KG1 (cell line): ENCODE measurements around the gene CIITA.
"Not testable (repeated sequence)": the region's sequence is repeated elsewhere in the genome, so short reads cannot be mapped to it uniquely, and the experiment has no call there.

Source experiments
- DNase-seq: peaks from one replicate; lab custom pipeline; 2025; lab: John Stamatoyannopoulos, UW

CIITA gene

GRCh38 chr16:10949424-10949970 is 72.5 kb downstream of the CIITA start:
- DNase-seq = peak; percentile 49

- no peak for DNase-seq
Observed at GRCh38 chr16:10950393-10950792, 73.4 kb downstream of the CIITA start.

- DNase-seq = no peak
Observed at GRCh38 chr16:10951026-10951425, 74.0 kb downstream of the CIITA start.

- DNase-seq = no peak
Observed at GRCh38 chr16:10954903-10955302, 77.9 kb downstream of the CIITA start.

GRCh38 chr16:10957771-10958482 is 80.9 kb downstream of the CIITA start:
- DNase-seq = no peak

- no peak for DNase-seq
Observed at GRCh38 chr16:10959161-10959560, 82.2 kb downstream of the CIITA start.

GRCh38 chr16:10961231-10961630 is 84.2 kb downstream of the CIITA start:
- DNase-seq = no peak

- peak; percentile 71 for DNase-seq
Observed at GRCh38 chr16:10964039-10964890, 87.3 kb downstream of the CIITA start.

- DNase-seq = no peak
Observed at GRCh38 chr16:10964891-10965326, 87.9 kb downstream of the CIITA start.

GRCh38 chr16:10965440-10966061 is 88.5 kb downstream of the CIITA start:
- no peak for DNase-seq

GRCh38 chr16:10966129-10966528 is 89.1 kb downstream of the CIITA start:
- DNase-seq = peak; percentile 13

- DNase-seq = not testable (repeated sequence)
Observed at GRCh38 chr16:10966559-10966958, 89.6 kb downstream of the CIITA start.

- no peak for DNase-seq
Observed at GRCh38 chr16:10967986-10968385, 91.0 kb downstream of the CIITA start.

- DNase-seq = no peak
Observed at GRCh38 chr16:10968498-10968897, 91.5 kb downstream of the CIITA start.

- DNase-seq = no peak
Observed at GRCh38 chr16:10969615-10970014, 92.6 kb downstream of the CIITA start.

- no peak for DNase-seq
Observed at GRCh38 chr16:10970065-10970464, 93.1 kb downstream of the CIITA start.

GRCh38 chr16:10971560-10971961 is 94.6 kb downstream of the CIITA start:
- peak; percentile 44 for DNase-seq

GRCh38 chr16:10972108-10972818 is 95.3 kb downstream of the CIITA start:
- DNase-seq = no peak

GRCh38 chr16:10972819-10973464 is 95.9 kb downstream of the CIITA start:
- no peak for DNase-seq

- DNase-seq = no peak
Observed at GRCh38 chr16:10976634-10977033, 99.6 kb downstream of the CIITA start.

GRCh38 chr16:10978124-10978523 is 101.1 kb downstream of the CIITA start:
- no peak for DNase-seq
